ENCODE measurements around the gene PSMD13.

- TF ChIP-seq ARNT (IDR thresholded peaks at IDR 0.05) = no peak
- TF ChIP-seq FOXK2 (IDR thresholded peaks at IDR 0.05) = no peak
- TF ChIP-seq FOXA1 (IDR thresholded peaks at IDR 0.05) = no peak
- no peak for TF ChIP-seq FOXM1 (IDR thresholded peaks at IDR 0.05; ENCODE audit: borderline replicate concordance)
- TF ChIP-seq LEF1 (IDR thresholded peaks at IDR 0.05; ENCODE audit: borderline replicate concordance) = no peak
- TF ChIP-seq ELF4 (IDR thresholded peaks at IDR 0.05) = no peak
- TF ChIP-seq SUZ12 (IDR thresholded peaks at IDR 0.05) = no peak
- no peak for TF ChIP-seq TARDBP (IDR thresholded peaks at IDR 0.05)
- TF ChIP-seq L3MBTL2 (conservative IDR thresholded peaks at IDR 0.05) = no peak
- TF ChIP-seq NFRKB (IDR thresholded peaks at IDR 0.05) = no peak
- TF ChIP-seq BHLHE40 (IDR thresholded peaks at IDR 0.05; ENCODE audit: borderline replicate concordance) = no peak
- TF ChIP-seq SP1 (IDR thresholded peaks at IDR 0.05) = no peak
- no peak for TF ChIP-seq HDGF (IDR thresholded peaks at IDR 0.05; ENCODE audit: borderline replicate concordance)
- no peak for TF ChIP-seq ZNF384 (IDR thresholded peaks at IDR 0.05)
These were observed 57.3 kb downstream of the PSMD13 start for GRCh38 chr11:293852-294661.

Data from HEK293T (cell line).